ENCODE measurements around the gene SLC66A2.

GRCh38 chr18:79921984-79922965, 29.2 kb downstream of the SLC66A2 start:
- no peak for TF ChIP-seq CTCF (IDR thresholded peaks at IDR 0.05)
- TF ChIP-seq POLR2AphosphoS5 (IDR thresholded peaks at IDR 0.05): no peak

Measured in sigmoid colon (tissue), 4 donors.